Measurements from ENCODE around the gene RTF1. TPM values are rescaled to one million over a fixed set of nuclear protein-coding genes. Genes with fewer than 3 reads are reported as not detected.
"Not testable (repeated sequence)": the region's sequence is repeated elsewhere in the genome, so short reads cannot be mapped to it uniquely, and the experiment has no call there.

RTF1 gene
- total RNA-seq, 1 experiment from 2014 or later = 24.9 TPM

DNA sequence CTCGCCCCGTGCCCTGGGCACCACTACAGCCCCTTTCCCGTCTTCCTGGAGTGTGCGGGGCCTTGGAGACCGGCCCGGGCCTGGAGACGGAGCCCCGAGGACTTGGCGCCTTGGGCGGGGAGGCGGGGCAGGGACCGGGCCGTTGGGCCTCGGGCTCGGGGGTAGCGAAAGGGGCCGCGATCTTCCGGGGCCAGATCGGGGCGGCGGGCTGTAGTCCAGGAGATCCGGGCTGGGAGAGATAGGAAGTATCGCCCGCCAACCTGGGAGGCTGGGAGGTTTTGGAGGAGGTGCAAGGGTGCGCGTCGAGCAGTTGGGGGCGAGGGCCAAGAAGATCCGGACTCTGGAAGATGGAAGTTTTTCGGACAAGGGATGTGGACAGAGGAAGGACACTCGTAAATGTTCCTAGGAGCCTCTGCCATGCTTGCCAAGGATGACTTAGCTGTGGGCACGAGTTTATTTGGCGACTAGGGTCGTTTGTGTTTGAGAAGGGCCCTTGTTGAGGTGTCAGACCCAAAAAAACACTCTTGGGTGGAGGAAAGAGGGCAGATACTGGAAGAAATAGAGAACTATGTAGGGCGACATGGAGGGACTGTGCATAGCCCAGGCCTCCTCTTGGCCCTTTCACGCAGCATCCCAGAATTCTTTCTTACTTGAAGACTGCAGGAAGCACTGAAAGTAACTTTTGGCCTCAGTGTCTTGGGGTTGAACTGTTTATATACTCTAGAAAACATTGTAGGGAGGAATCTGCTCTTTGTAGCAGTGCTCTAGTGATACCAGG, 712 bp downstream of the RTF1 start:
- Histone ChIP-seq H3K4me3 (ENCODE audit: insufficient read depth, low read depth, low read length) (peak overlapping the region; percentile 76), H3K36me3 (replicated peaks; ENCODE audit: control insufficient read depth, insufficient read depth, low read length) (no peaks in the 10 kb centered on the region), H3K27me3 (ENCODE audit: control insufficient read depth, insufficient read depth, low read length) (no peaks in the 10 kb centered on the region)
- peak; percentile 83 for DNase-seq

GRCh38 chr15:41423979-41424659, 7.2 kb downstream of the RTF1 start:
- H3K36me3 ChIP-seq (replicated peaks; ENCODE audit: control insufficient read depth, insufficient read depth, low read length) = no peaks in the 10 kb centered on the region
- DNase-seq = no peak
- no peak overlapping the region for H3K4me3 ChIP-seq (ENCODE audit: insufficient read depth, low read depth, low read length)
- no peaks in the 10 kb centered on the region for H3K27me3 ChIP-seq (ENCODE audit: control insufficient read depth, insufficient read depth, low read length)

- DNase-seq = no peak
These were observed 7.9 kb downstream of the RTF1 start for GRCh38 chr15:41424809-41425208.

GRCh38 chr15:41425907-41426306, 9.0 kb downstream of the RTF1 start:
- not testable (repeated sequence) for DNase-seq; H3K4me3 ChIP-seq (ENCODE audit: insufficient read depth, low read depth, low read length); H3K27me3 ChIP-seq (ENCODE audit: control insufficient read depth, insufficient read depth, low read length); H3K36me3 ChIP-seq (replicated peaks; ENCODE audit: control insufficient read depth, insufficient read depth, low read length)

More at GRCh38 chr15:41424809-41425208, 7.9 kb downstream of the RTF1 start:
- H3K27me3 ChIP-seq (ENCODE audit: control insufficient read depth, insufficient read depth, low read length) = no peaks in the 10 kb centered on the region
- H3K36me3 ChIP-seq (replicated peaks; ENCODE audit: control insufficient read depth, insufficient read depth, low read length) = no peaks in the 10 kb centered on the region
- H3K4me3 ChIP-seq (ENCODE audit: insufficient read depth, low read depth, low read length) = no peak overlapping the region

- Histone ChIP-seq H3K27me3 (ENCODE audit: control insufficient read depth, insufficient read depth, low read length) (no peaks in the 10 kb centered on the region), H3K4me3 (ENCODE audit: insufficient read depth, low read depth, low read length) (no peak overlapping the region), H3K36me3 (replicated peaks; ENCODE audit: control insufficient read depth, insufficient read depth, low read length) (no peaks in the 10 kb centered on the region; the same call in 1 of the 2 replicates)
- DNase-seq = no peak
These were observed 12.4 kb downstream of the RTF1 start for GRCh38 chr15:41429003-41429890.

- Histone ChIP-seq H3K36me3 (replicated peaks; ENCODE audit: control insufficient read depth, insufficient read depth, low read length) (no peaks in the 10 kb centered on the region; the same call in none of the 2 replicates), H3K4me3 (ENCODE audit: insufficient read depth, low read depth, low read length) (no peak overlapping the region), H3K27me3 (ENCODE audit: control insufficient read depth, insufficient read depth, low read length) (no peaks in the 10 kb centered on the region)
- DNase-seq = no peak
These were observed 18.3 kb downstream of the RTF1 start for GRCh38 chr15:41435037-41435786.

GRCh38 chr15:41437448-41437847, 20.6 kb downstream of the RTF1 start:
- no peak for DNase-seq
- H3K36me3 ChIP-seq (replicated peaks; ENCODE audit: control insufficient read depth, insufficient read depth, low read length) = peaks cover 4% of the 10 kb centered on the region
- H3K27me3 ChIP-seq (ENCODE audit: control insufficient read depth, insufficient read depth, low read length) = no peaks in the 10 kb centered on the region
- H3K4me3 ChIP-seq (ENCODE audit: insufficient read depth, low read depth, low read length) = no peak overlapping the region

GRCh38 chr15:41438206-41438605, 21.3 kb downstream of the RTF1 start:
- Histone ChIP-seq H3K27me3 (ENCODE audit: control insufficient read depth, insufficient read depth, low read length) (no peaks in the 10 kb centered on the region), H3K36me3 (replicated peaks; ENCODE audit: control insufficient read depth, insufficient read depth, low read length) (peaks cover 4% of the 10 kb centered on the region), H3K4me3 (ENCODE audit: insufficient read depth, low read depth, low read length) (no peak overlapping the region)
- no peak for DNase-seq

DNA sequence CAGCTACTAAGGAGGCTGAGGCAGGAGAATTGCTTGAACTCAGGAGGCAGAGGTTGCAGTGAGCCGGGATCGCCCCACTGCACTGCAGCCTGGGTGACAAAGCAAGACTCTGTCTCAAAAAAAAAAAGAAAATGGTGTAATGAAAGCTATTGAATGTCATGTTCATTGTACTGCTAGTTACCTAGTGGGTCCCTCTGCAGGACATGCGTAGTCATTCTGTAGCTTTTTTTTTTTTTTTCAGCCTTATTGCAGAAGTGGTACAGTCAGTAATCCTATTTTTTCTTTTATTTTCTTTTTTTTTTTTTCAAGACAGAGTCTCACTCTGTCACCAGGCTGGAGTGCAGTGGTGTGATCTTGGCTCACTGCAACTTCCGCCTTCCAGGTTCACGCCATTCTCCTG, 21.9 kb downstream of the RTF1 start:
- not testable (repeated sequence) for H3K27me3 ChIP-seq (ENCODE audit: control insufficient read depth, insufficient read depth, low read length); DNase-seq; H3K36me3 ChIP-seq (replicated peaks; ENCODE audit: control insufficient read depth, insufficient read depth, low read length); H3K4me3 ChIP-seq (ENCODE audit: insufficient read depth, low read depth, low read length)

DNA sequence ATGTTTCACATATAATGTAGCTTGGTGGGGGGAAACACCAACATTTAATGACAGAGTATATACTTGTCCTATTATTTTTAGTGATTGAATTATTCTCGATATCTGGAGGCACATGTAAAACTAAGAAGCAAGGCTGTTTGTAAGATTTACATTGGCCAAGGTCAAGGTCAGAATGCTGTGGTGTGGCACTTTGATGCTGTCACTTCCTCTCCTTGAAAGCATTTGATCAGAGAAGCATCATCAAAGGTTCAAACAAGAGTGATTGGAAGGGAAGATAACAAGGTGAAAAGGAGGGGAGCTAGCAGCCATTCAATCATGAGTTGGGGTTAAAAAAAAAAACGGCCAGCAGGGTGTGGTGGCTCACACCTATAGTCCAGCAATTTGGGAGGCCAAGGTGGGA, 26.4 kb downstream of the RTF1 start:
- Histone ChIP-seq H3K27me3 (ENCODE audit: control insufficient read depth, insufficient read depth, low read length) (no peaks in the 10 kb centered on the region), H3K36me3 (replicated peaks; ENCODE audit: control insufficient read depth, insufficient read depth, low read length) (peaks cover 4% of the 10 kb centered on the region), H3K4me3 (ENCODE audit: insufficient read depth, low read depth, low read length) (no peak overlapping the region)
- DNase-seq = no peak

DNA sequence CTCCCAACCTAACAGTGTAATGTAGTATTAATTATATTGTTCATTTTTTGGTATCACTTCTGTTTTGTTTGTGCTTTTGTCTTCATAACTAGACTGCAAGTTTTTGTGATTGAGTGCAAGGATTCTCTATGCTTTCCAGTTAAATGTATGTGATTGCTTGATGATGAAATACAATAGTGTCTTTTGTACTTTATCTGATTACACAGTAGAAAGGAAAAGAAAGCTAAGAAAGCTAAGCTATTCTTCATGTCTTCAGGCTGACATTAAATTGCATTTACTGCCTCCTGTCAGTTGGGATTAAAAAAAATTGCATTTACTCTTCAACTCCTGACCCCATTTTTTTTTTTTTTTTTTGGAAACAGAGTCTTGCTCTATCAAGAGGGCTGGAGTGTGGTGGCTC, 28.5 kb downstream of the RTF1 start:
- DNase-seq = no peak
- H3K4me3 ChIP-seq (ENCODE audit: insufficient read depth, low read depth, low read length) = no peak overlapping the region
- H3K27me3 ChIP-seq (ENCODE audit: control insufficient read depth, insufficient read depth, low read length) = no peaks in the 10 kb centered on the region
- peaks cover 4% of the 10 kb centered on the region for H3K36me3 ChIP-seq (replicated peaks; ENCODE audit: control insufficient read depth, insufficient read depth, low read length)

GRCh38 chr15:41462084-41462795, 45.3 kb downstream of the RTF1 start:
- no peak for DNase-seq
- no peak overlapping the region for H3K4me3 ChIP-seq (ENCODE audit: insufficient read depth, low read depth, low read length)
- no peaks in the 10 kb centered on the region for H3K27me3 ChIP-seq (ENCODE audit: control insufficient read depth, insufficient read depth, low read length)
- H3K36me3 ChIP-seq (replicated peaks; ENCODE audit: control insufficient read depth, insufficient read depth, low read length) = peaks cover 18% of the 10 kb centered on the region

- Histone ChIP-seq H3K36me3 (replicated peaks; ENCODE audit: control insufficient read depth, insufficient read depth, low read length) (peaks cover 10% of the 10 kb centered on the region), H3K4me3 (ENCODE audit: insufficient read depth, low read depth, low read length) (no peak overlapping the region), H3K27me3 (ENCODE audit: control insufficient read depth, insufficient read depth, low read length) (no peaks in the 10 kb centered on the region)
- DNase-seq = no peak
These were observed 48.1 kb downstream of the RTF1 start for GRCh38 chr15:41464889-41465580.
